Gastroesophageal sphincter (tissue), 3 donors: ENCODE results near the gene TECTA.

Experiments used
- CTCF ChIP-seq, 4 experiments: fragments of 200-600 bp in 2 of 4; fragments of 450-650 bp in 2 of 4; sonication (generic) in 1 of 4; IDR thresholded peaks; one replicate each; pipeline ENCODE4 v1.5.1; 2017 to 2019; ENCODE audit warnings: antibody characterized with exemption in 4 of 4, mild to moderate bottlenecking in 2 of 4, moderate library complexity in 2 of 4
- EP300 ChIP-seq: sonication (generic); formaldehyde crosslinking; IDR thresholded peaks from one replicate; pipeline ENCODE4 v1.6.1; 2017; ENCODE audit warnings: antibody characterized with exemption, mild to moderate bottlenecking
- POLR2A ChIP-seq, 2 donors: fragments of 450-650 bp; IDR thresholded peaks; one replicate each; pipeline ENCODE4 v1.6.1; 2017; ENCODE audit warnings: antibody characterized with exemption in 2 of 2, mild to moderate bottlenecking in 2 of 2, moderate library complexity in 1 of 2
- POLR2AphosphoS5 ChIP-seq: sonication (generic); formaldehyde crosslinking; IDR thresholded peaks from one replicate; pipeline ENCODE4 v1.6.1; 2017; ENCODE audit warnings: antibody characterized with exemption

GRCh38 chr11:121090145-121090721, 10.8 kb upstream of the TECTA start:
- TF ChIP-seq POLR2A (IDR thresholded peaks at IDR 0.05) (no peak), CTCF (IDR thresholded peaks at IDR 0.05) (no peak), POLR2AphosphoS5 (no peak), EP300 (no peak)
